A172 (cell line): ENCODE data around the gene METTL26. TPM values are rescaled to one million over a fixed set of nuclear protein-coding genes. Genes with fewer than 3 reads are reported as not detected.
A peak's percentile ranks its signal among the peaks of the same experiment; 100 is the strongest.

ENCODE experiments used
- DNase-seq: peaks from one replicate; pipeline ENCODE4 v3.0.0-alpha.2; 2015; ENCODE audit warnings: low spot score
- total RNA-seq: library from RNA; depleted of rRNA; stranded (reverse); fragments of >200 nt; shearing (Covaris generic); gene quantifications from 2 replicates; pipeline ENCODE4 v1.2.3, GENCODE V29; 2014

The METTL26 gene
- total RNA-seq, 1 experiment from 2014 or later, result 150 TPM

DNA sequence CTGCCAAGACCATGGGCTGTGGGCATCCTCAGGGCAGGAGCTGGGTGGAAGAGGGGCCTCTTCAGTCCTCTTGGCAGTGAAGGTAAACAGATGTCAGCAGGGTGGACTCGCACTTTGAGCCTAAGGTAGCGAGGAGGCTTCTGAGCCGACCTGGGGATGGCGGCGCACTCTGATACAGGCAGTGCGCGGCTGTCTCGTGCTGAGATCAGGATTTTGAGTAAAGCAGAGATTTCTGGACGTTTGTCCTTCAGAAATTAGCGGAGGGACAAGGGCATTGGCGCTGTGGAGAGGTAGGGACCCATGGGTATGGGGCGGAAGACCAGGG lies 39.4 kb downstream of the METTL26 start:
- no peak for DNase-seq

DNA sequence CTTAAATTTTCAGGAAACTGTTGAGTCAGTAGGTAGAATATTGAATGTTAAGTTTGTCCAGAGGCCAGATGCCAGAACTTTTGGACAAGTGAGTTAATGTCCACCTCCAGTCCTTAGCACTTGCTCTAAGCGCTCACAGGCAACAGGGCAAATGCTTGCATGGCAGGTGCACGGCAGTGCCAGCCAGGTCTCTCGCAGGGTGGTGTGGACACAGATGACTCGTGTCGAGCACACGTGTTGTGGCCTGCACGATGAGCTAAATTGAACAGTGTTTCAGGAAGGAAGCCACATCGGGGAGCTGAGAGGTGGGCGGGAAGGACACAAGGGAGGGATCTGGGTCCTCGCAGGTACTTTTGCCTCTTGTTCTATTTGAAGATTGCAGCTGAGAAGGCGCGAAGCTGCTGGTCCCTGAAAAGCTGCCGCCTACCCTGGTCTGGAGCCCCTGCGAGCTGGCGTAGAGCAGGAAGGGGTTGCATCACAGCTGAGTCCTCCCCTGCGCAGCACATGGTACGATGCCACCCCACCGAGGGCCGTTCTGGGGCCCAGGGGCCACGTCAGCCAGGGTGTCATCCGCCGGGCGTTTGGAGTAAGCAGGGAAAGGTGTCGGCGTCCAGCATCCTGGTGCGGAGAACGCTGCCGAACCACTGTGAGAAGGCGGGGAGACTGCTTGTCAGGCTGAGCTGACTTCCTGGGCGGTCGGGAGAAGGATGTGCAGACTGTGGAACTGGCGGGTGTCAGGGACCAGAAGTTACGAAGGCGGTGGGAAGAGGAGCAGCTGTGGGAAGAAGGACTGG lies 40.0 kb downstream of the METTL26 start:
- DNase-seq, result no peak

DNA sequence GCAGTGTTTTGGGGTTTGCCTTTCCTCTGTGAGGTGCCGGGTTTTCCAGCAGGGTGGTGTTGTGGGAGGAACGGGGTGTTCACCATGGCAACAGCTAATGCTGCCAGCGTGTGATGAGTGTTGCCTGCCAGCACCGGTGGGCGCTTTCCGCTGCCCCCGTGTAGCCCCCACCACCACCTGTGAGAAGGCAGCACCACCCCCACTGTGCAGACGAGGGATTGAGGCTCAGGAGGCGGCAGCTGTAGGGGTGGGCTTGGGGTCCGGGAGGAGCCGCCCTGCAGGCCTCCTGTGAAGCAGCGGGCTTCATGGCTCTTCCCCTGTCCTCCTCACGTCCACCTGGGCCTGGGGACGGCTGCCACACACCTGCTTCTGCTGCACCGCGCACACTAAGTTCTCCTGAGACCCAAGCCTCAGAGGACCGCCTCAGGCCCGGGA lies 41.0 kb downstream of the METTL26 start:
- no peak for DNase-seq

DNA sequence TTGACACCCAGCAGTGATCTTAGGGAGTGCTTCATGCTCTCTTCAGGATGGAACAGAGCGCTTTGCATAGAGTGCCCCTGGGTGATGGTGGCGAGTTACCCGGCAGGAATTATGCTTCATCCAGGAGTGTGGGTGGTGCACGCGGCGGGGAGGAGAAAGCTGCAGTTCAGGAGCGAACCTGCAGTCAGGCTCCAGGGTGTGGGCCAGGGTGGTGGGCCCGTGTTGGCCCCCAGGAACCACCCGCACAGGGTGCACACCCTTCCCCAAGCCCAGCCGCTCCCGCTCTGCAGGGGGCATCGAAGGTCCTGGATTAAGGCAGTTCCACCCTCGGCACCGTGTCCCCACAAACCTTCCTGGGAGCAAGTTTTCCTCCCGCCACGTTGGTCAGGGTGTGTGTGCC lies 42.3 kb downstream of the METTL26 start:
- DNase-seq, result no peak

DNA sequence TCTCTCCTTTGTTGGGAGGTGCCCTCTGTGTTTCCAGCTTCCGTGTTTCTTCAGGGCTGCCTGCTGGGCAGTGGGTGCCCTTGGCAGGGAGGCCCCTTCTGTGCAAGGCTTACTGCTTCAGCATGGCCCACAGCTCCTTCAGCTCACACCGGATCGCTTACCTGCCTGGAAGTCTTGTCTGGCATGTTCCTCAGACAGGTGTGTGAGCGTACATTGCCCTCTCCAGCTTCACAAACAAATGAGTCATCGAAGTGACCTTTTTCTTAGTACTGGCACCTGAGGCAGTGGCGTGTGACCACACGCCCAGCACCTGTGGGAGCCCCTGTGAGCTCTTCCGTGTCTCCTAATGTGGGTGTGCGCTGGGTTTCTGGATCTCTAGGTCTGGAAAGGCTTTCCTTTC lies 42.7 kb downstream of the METTL26 start:
- DNase-seq, result no peak

DNA sequence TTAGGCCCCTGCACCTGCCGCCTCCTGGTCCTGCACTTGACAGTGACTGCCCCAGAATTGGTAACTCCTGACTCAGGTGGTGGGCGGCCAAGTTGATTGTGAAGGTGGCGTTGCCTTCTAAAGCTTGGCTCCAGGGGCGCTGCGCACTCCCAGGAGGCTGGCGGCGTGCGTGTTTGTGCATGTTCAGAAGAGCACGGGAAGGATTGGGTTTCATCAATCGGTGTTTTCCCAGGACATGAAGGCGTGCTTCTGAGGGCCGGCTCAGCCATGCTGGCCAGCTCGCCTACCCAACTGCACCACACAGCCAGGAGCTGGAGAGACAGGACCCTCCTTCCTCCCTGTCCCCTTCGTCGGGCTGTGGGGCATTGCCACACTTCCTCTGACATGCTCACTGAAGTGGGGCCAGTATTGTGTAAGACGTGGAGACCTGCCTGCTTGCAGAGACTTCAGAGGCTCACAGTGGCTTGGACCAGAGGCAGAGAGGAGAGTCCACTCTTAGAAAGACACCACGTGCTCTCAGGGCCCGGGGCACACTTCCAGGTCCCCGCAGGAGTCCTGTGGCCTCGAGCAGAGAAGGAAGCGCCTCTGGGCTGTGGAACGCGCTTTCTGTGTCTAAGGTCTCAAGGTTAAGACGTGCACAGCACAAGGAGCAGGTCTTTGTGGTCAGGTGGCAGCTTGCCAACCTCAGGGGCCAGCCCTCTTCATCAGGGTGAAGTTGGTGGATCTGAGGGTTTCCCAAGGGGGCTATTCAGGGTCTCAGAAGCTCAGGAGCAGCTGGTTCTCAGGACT lies 43.4 kb downstream of the METTL26 start:
- DNase-seq, result no peak

DNA sequence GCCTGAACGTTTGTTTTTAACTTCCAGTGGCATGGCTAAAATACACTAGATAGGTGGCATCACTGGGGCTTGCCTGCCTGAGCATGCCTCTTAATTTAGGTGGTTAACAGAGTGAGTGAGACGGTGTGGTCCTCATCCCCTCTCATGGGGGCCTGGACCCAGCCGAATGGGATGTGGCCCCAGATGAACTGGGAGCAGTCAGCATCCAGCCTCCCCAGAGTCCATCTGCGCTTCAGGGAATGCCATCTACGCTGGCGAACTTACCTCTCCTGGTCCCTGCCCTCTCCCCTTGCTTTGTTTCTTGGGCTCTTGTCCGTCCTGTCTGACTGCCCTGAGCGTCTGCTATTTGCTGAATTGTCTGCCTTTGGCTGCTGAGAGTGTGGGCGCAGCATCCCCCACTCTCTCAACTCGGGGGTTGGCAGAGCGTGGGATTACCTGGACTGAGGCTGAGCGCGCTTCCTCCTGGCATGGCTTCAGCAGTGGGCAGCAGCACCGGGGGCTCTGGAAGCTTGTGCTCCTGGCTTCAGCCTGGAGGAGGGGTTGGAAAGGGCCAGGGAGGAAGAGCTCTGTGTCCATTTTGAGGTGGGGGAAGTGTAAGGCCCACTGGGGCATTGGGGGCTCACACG lies 44.1 kb downstream of the METTL26 start:
- no peak for DNase-seq

DNA sequence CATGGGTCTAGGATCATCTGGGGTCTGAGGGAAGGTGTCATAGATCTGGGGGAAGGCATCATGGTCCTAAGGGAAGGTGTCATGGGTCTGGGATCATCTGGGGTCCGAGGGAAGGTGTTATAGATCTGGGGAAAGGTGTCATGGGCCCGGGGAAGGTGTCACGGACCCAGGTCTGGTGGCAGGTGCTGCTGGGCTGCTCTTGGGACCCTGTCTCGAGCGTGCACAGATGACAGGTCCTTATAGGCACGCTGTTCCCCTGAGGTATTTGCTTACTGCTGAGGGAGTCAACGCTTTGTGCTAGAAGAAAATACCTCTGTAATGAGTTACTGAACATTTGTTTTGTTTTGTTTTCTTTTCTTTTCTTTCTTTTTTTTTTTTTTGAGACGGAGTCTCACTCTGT lies 44.9 kb downstream of the METTL26 start:
- DNase-seq, result no peak

DNA sequence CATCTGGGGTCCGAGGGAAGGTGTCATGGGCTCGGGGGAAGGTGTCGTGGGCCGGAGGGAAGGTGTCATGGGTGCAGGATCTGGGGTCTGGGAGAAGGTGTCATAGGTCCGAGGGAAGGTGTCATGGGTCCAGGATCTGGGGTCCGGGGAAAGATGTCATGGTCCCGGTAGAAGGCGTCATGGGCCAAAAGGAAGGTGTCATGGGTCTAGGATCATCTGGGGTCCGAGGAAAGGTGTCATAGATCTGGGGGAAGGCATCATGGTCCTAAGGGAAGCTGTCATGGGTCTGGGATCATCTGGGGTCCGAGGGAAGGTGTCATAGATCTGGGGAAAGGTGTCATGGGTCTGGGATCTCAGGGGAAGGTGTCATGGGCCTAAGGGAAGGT lies 45.3 kb downstream of the METTL26 start:
- DNase-seq, result no peak

DNA sequence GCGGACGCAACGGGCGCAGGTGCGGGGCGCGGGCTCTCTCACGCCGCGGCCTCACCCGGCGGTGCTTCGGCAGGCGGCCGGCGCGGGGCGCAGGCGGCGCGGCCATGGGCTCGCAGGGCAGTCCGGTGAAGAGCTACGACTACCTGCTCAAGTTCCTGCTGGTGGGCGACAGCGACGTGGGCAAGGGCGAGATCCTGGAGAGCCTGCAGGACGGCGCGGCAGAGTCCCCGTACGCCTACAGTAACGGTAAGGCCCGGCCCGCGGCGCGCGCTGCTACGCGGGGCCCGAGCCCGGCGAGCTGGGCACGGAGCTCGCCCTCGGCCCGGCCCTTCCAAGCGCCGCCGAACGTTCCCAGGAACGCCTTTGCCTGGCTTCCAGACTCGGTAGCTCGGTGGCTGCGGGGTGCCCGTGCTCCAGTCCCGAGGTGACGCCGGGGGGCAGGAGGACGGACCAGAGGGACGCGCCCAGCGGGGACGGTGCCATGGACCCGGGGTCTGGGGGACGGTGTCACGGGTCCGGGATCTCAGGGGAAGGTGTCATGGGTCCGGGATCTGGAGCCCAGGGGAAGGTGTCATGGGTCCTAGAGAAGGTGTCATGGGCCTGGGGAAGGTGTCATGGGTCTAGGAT lies 45.8 kb downstream of the METTL26 start:
- DNase-seq, result no peak

DNA sequence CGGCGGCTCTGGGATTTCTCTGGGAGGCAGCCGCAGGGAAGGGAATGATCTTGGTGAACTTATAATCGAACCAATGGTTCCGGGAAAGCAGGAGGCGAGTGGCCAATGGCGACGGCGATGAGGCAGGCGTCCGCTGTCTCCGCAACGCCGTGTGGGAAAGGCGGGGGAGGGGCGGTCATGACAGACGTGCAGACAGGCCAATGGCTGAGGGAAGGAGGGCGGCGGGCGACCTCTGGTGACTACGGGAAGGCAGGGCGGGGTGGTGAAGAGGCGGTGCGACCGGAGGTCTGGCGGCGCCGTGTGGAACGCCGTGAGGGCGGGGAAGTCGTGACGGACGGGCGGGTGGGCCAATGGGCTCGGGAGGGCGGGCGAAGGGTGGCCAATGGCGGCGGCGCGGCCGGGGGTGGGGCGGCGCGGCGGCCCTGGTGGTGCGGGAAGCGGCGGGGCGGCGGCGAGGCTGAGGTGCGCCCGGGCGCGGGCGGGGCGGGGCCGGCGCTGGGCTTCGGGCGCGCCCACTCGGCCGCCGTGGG lies 46.4 kb downstream of the METTL26 start, which contains the start of gene RAB40C:
RAB40C (plus strand) TSS at position 409 of the 530 bp plus-strand sequence. CDS start 226 bp downstream, outside the sequence.
- DNase-seq, result peak; percentile 95

DNA sequence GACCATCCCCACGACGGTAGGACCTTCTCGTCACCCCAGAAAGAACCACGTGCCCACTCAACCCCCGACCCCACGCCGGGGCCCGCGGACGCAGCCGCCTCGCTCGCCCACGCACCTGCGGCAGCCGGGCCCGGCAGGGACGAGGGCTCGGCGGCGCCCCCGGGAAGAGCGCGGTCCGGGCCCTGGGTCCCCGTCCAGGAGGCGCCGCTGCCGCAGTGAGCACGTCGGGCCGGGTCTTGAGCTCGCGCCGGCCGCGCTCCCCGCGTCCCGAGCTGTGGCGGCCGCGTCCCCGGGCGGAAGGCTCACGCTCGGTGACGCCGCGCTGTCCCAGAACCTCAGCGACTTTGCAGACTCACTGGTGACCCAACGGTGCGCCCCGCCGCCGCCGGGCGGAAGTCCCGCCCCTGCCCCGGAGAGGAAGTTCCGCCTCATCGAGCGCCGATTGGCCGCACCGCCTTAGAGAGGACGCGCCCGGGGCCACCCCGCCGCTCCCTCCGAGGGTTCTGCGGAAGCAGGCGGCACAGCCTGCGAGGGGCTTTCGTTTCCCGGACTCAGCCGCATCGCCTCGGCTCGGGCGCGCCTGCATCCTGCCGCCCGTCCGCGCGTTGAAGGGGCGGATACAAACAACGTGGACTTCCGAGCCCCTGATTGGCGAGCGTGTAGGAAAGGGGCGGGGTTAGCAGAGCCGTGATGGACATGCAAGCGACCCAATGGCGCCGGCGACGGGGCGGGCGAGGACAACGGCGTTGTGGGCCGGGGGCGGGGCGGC lies 47.0 kb downstream of the METTL26 start:
- DNase-seq, result peak; percentile 90

DNA sequence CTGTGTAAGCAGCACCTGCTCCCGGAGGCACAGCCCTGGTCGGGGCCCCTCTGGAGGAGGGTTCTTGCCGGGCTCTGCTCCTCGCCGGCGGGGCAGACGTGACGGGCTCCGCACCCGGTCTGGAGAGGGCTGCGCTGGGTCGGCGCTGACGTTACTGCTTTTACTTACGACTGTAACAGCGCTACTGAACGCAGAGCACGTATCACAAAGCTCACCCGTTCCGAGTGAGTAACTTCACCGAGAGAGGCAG lies 47.5 kb downstream of the METTL26 start:
- peak; percentile 62 for DNase-seq

DNA sequence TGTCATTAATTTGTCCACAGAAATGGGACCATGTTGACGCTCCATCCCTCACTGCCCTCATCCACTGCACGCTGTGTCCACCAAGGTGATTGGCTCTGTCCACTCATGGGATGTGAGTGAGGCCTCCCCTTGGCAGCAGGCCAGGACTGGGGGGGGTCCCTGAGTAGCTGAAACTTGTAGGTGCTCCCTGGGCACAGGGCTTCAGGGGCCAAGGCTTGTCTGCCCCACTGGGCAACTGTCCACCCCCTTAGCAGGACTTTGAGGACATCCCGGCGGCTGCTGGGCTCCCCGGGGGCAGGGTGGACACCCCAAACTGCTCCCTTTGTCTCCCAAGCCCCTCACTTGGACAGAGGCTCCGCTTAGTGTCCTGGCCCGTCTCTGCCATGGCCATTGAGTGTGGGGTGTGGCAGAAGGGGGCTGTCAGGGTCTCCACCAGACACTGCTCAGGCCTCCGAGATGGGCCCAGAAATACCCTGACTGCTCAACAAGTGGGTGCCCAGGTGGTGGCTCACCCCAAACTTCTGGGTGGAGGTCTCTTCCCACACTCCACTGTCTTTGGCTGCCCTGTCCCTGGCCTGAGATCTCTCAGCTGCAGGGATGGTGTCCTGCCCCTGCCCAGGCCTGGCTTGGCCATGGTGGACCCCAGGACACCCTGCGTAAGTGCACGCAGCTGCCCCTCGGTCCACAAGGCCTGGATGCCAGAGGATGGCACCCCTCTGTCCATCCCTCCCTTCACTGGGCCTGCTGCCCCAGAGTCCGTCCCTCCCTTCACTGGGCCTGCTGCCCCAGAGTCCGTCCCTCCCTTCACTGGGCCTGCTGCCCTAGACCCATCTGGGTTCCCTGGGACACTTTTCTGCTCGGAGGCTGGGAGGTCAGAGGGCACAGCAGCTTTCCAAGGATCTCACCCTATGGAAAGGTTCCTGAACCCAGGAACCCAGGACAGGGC lies 49.2 kb downstream of the METTL26 start:
- no peak for DNase-seq

DNA sequence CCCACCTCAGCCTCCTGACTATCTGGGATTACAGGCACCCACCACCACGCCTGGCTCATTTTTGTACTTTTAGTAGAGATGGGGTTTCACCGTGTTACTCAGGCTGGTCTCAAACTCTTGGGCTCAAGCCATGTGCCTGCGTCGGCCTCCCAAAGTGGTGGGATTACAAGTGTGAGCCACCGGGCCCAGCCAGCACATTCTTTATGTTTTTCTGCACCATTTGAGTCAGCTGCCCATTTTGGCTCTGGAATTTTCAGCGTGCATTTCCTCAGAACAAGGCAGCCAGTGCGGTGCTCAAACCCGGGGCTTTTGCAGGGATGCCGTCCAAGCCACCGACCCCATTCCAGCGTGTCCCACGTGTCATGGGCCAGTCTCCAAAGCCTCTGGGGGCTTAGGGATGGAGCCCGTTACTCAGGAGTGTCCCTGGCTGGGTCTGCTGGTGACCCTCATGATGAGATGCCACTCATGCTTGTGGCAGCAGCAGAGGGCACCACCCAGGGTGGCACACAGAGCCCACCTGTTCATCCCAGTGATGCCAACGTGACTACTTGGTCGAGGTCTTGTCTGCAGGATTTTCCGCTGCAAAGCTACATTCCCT lies 50.0 kb downstream of the METTL26 start:
- DNase-seq, result no peak

DNA sequence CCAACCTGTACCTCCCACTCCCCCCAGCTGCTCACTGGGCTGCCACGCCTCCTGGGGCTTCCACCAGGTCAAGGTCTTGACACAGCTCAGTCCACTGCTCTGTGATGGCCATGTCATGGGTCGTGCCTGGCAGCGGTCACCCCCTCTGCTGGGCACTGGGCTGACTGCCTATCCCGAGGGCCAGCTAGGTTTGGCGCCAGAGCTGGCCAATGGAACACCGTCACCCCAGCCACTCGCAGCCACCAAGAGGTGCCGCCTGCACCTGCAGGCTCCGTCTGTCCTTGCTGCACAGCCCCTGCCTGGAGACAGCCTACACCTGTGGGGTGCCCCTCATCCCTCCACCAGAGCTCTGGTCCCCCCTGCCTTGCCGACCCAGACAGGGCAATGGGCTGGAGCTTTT lies 50.8 kb downstream of the METTL26 start:
- no peak for DNase-seq
